ENCODE data around the gene BARHL1. TPM values are rescaled to one million over a fixed set of nuclear protein-coding genes. Genes with fewer than 3 reads are reported as not detected.

Gene BARHL1
- polyA plus RNA-seq, 1 donor (not counting 4 experiments of a cell fraction or from before 2014, with no cell fraction given) = not detected

- TF ChIP-seq CTCF (optimal IDR thresholded peaks at IDR 0.05 in 1 of 3, IDR thresholded peaks at IDR 0.05 in 1 of 3, conservative IDR thresholded peaks at IDR 0.05 in 1 of 3; ENCODE audit: extremely low read depth in 1 of 3, insufficient read depth in 2 of 3, low read length in 3 of 3) (no peak), EZH2 (IDR thresholded peaks at IDR 0.05; ENCODE audit: low read length) (no peak)
- H3K79me2 ChIP-seq (ENCODE audit: control insufficient read depth, insufficient read depth, low read length) = no peaks in the 10 kb centered on the region
- no peak overlapping the region for H2AFZ ChIP-seq (ENCODE audit: control insufficient read depth, low read length)
- no peak overlapping the region for H3K4me2 ChIP-seq (ENCODE audit: control insufficient read depth, extremely low read depth, insufficient read depth, low read depth, low read length)
- no peaks in the 10 kb centered on the region for H4K20me1 ChIP-seq (ENCODE audit: control insufficient read depth, extremely low read depth, insufficient read depth, low read length)
- H3K27ac ChIP-seq (ENCODE audit: control insufficient read depth, insufficient read depth, low read length) = no peak overlapping the region
- dilution Hi-C loops (cut with MboI; ENCODE audit: extremely low pct_ligation_motif_present, low sequenced_read_pairs) = no loop called here
- H3K4me1 ChIP-seq (ENCODE audit: control insufficient read depth, extremely low read depth, insufficient read depth, low read length) = no peaks in the 10 kb centered on the region
- H3K9ac ChIP-seq (ENCODE audit: control insufficient read depth, extremely low read depth, insufficient read depth, low read length) = no peak overlapping the region
- peaks cover 11% of the 10 kb centered on the region for H3K27me3 ChIP-seq (ENCODE audit: control insufficient read depth, extremely low read depth, insufficient read depth, low read length)
- H3K36me3 ChIP-seq (ENCODE audit: control insufficient read depth in 2 of 2, extremely low read depth in 1 of 2, insufficient read depth in 2 of 2, low read length in 2 of 2) = no peaks in the 10 kb centered on the region
- FAIRE-seq = no peak
- H3K9me3 ChIP-seq (ENCODE audit: control insufficient read depth, low read depth, low read length) = no peaks in the 10 kb centered on the region
- DNase-seq (ENCODE audit: low read depth, low spot score) = no peak
- no peaks in the 10 kb centered on the region for H3K9me1 ChIP-seq (ENCODE audit: control insufficient read depth, extremely low read depth, insufficient read depth, low read length)
- H3K4me3 ChIP-seq (ENCODE audit: control insufficient read depth in 2 of 3, extremely low read depth in 1 of 3, insufficient read depth in 2 of 3, low read depth in 1 of 3, low read length in 3 of 3) = no peak overlapping the region
These were observed 41.4 kb upstream of the BARHL1 start for GRCh38 chr9:132541051-132541450.

- H2AFZ ChIP-seq (ENCODE audit: control insufficient read depth, low read length) = no peak overlapping the region
- TF ChIP-seq CTCF (optimal IDR thresholded peaks at IDR 0.05 in 1 of 3, IDR thresholded peaks at IDR 0.05 in 1 of 3, conservative IDR thresholded peaks at IDR 0.05 in 1 of 3; ENCODE audit: extremely low read depth in 1 of 3, insufficient read depth in 2 of 3, low read length in 3 of 3) = no peak
- no peak for TF ChIP-seq EZH2 (IDR thresholded peaks at IDR 0.05; ENCODE audit: low read length)
- no peak overlapping the region for H3K9ac ChIP-seq (ENCODE audit: control insufficient read depth, extremely low read depth, insufficient read depth, low read length)
- H3K79me2 ChIP-seq (ENCODE audit: control insufficient read depth, insufficient read depth, low read length) = no peaks in the 10 kb centered on the region
- H3K9me3 ChIP-seq (ENCODE audit: control insufficient read depth, low read depth, low read length) = no peaks in the 10 kb centered on the region
- no peak overlapping the region for H3K27ac ChIP-seq (ENCODE audit: control insufficient read depth, insufficient read depth, low read length)
- FAIRE-seq (no peak), DNase-seq (ENCODE audit: low read depth, low spot score) (no peak)
- H3K4me1 ChIP-seq (ENCODE audit: control insufficient read depth, extremely low read depth, insufficient read depth, low read length) = no peaks in the 10 kb centered on the region
- dilution Hi-C loops (cut with MboI; ENCODE audit: extremely low pct_ligation_motif_present, low sequenced_read_pairs) = no loop called here
- H3K27me3 ChIP-seq (ENCODE audit: control insufficient read depth, extremely low read depth, insufficient read depth, low read length) = peaks cover 20% of the 10 kb centered on the region
- no peak overlapping the region for H3K4me2 ChIP-seq (ENCODE audit: control insufficient read depth, extremely low read depth, insufficient read depth, low read depth, low read length)
- no peak overlapping the region for H3K4me3 ChIP-seq (ENCODE audit: control insufficient read depth in 2 of 3, extremely low read depth in 1 of 3, insufficient read depth in 2 of 3, low read depth in 1 of 3, low read length in 3 of 3)
- H3K9me1 ChIP-seq (ENCODE audit: control insufficient read depth, extremely low read depth, insufficient read depth, low read length) = no peaks in the 10 kb centered on the region
- no peaks in the 10 kb centered on the region for H4K20me1 ChIP-seq (ENCODE audit: control insufficient read depth, extremely low read depth, insufficient read depth, low read length)
- no peaks in the 10 kb centered on the region for H3K36me3 ChIP-seq (ENCODE audit: control insufficient read depth in 2 of 2, extremely low read depth in 1 of 2, insufficient read depth in 2 of 2, low read length in 2 of 2)
These were observed 40.3 kb upstream of the BARHL1 start for GRCh38 chr9:132541870-132542830.
